GM12878 (cell line): ENCODE results near the gene ZNF836. TPM values are rescaled to one million over a fixed set of nuclear protein-coding genes. Genes with fewer than 3 reads are reported as not detected.

Experiments used
- ATAC-seq: fragments of 200-7000 bp; cut with Tn5 transposase; 3 replicates; pipeline ENCODE4 v1.9.1; 2020; ENCODE audit warnings: mild to moderate bottlenecking, moderate library complexity
- BruUV-seq: library from RNA; stranded (reverse); fragments of 400-500 nt; replicated peaks from 2 replicates; lab custom pipeline; 2021; lab: Mats Ljungman, UMichigan
- CTCF ChIA-PET: fragments of 300-600 bp; sonication (Branson Sonifier 250); formaldehyde crosslinking; extraction: SDS; loops from one replicate; lab custom pipeline; 2021; ENCODE audit warnings: inconsistent platforms; lab: Yijun Ruan, JAX
- POLR2A ChIA-PET: fragments of 350-600 bp; formaldehyde crosslinking; extraction: SDS; loops from one replicate; lab custom pipeline; 2021; ENCODE audit warnings: inconsistent platforms; lab: Charles Lee
- RAD21 ChIA-PET: fragments of 300-600 bp; sonication (Branson Sonifier 250); formaldehyde crosslinking; loops from one replicate; lab custom pipeline; 2023; ENCODE audit warnings: antibody characterized with exemption; ENCODE audit not compliant: unreplicated experiment; lab: Charles Lee
- SMC1A ChIA-PET: fragments of 300-600 bp; sonication (Branson Sonifier 250); formaldehyde crosslinking; loops from one replicate; lab custom pipeline; 2023; ENCODE audit not compliant: unreplicated experiment, uncharacterized antibody; lab: Charles Lee
- DNase-seq: peaks from one replicate; pipeline ENCODE4 v3.0.0-alpha.2; 2011; ENCODE audit warnings: low read depth, low spot score
- FAIRE-seq: peaks from 3 replicates; lab custom pipeline; 2011; peaks lifted over from hg19 to GRCh38; lab: Jason Lieb, UNC
- H2AFZ ChIP-seq: 2 replicates; pipeline ENCODE4 v1.6.0; 2011; ENCODE audit warnings: low read depth, low read length, control low read depth; ENCODE audit not compliant: control insufficient read depth
- H3K27ac ChIP-seq: 2 replicates; pipeline ENCODE4 v1.5.1; 2011; ENCODE audit warnings: control low read depth; ENCODE audit not compliant: control insufficient read depth, insufficient read depth
- H3K27me3 ChIP-seq, 2 experiments: replicated peaks in 1 of 2; 2 replicates each; pipeline versions ENCODE4 v1.6.0 to v1.6.1; 2011; ENCODE audit warnings: low read length in 1 of 2; ENCODE audit not compliant: control insufficient read depth in 2 of 2, insufficient read depth in 2 of 2
- H3K36me3 ChIP-seq, 2 experiments: 2 replicates each; pipeline ENCODE4 v1.5.1; 2011; ENCODE audit warnings: low read length in 1 of 2; ENCODE audit not compliant: control insufficient read depth in 2 of 2, insufficient read depth in 2 of 2
- H3K4me1 ChIP-seq: 2 replicates; pipeline ENCODE4 v1.6.1; 2011; ENCODE audit warnings: mild to moderate bottlenecking, low read length, moderate library complexity, mixed read lengths; ENCODE audit not compliant: control insufficient read depth, insufficient read depth
- H3K4me2 ChIP-seq: 2 replicates; pipeline ENCODE4 v1.6.0; 2011; ENCODE audit warnings: control low read depth; ENCODE audit not compliant: control insufficient read depth, insufficient read depth
- H3K4me3 ChIP-seq: fragments of 200-600 bp; sonication (generic); 2 replicates; pipeline ENCODE4 v1.5.1; 2016
- H3K79me2 ChIP-seq: 2 replicates; pipeline ENCODE4 v1.6.0; 2011; ENCODE audit warnings: low read length; ENCODE audit not compliant: control insufficient read depth, insufficient read depth
- H3K9ac ChIP-seq: 2 replicates; pipeline ENCODE4 v1.8.0; 2011; ENCODE audit warnings: low read length, control low read depth, mixed read lengths; ENCODE audit not compliant: control insufficient read depth, insufficient read depth
- H3K9me3 ChIP-seq: replicated peaks from 3 replicates; pipeline ENCODE4 v1.5.1; 2011; ENCODE audit warnings: mild to moderate bottlenecking, low read length; ENCODE audit not compliant: control insufficient read depth, insufficient read depth
- H4K20me1 ChIP-seq: 2 replicates; pipeline ENCODE4 v1.6.0; 2011; ENCODE audit not compliant: control insufficient read depth, insufficient read depth
- CHD1 ChIP-seq: IDR thresholded peaks from 2 replicates; pipeline ENCODE4 v1.6.1; 2012; ENCODE audit warnings: low read depth, low read length, improper control_type of control experiment
- KAT2A ChIP-seq: conservative IDR thresholded peaks from 2 replicates; pipeline ENCODE4 v1.6.1; 2011; ENCODE audit warnings: low read depth, low read length; ENCODE audit not compliant: control insufficient read depth
- ZBED1 ChIP-seq: IDR thresholded peaks from 2 replicates; pipeline ENCODE4 v1.6.1; 2016; ENCODE audit warnings: borderline replicate concordance
- ZNF217 ChIP-seq: fragments of 450-650 bp; IDR thresholded peaks from 2 replicates; pipeline ENCODE4 v1.6.1; 2017; ENCODE audit warnings: antibody characterized with exemption, mild to moderate bottlenecking
- ZSCAN29 ChIP-seq: fragments of 450-650 bp; IDR thresholded peaks from 2 replicates; pipeline ENCODE4 v1.6.1; 2017; ENCODE audit warnings: mild to moderate bottlenecking, moderate library complexity
- WGBS: methylation state at CpG from one replicate; pipeline ENCODE4 v1.1.6; 2016; ENCODE audit warnings: low lambda C conversion rate; ENCODE audit not compliant: insufficient replicate concordance, insufficient coverage; ENCODE audit errors: missing lambda C conversion rate; 5-methylcytosine and 5-hydroxymethylcytosine counted together
- in situ Hi-C: fragments of 300-500 bp; cut with MboI; formaldehyde crosslinking; loops from 9 replicates; pipeline ENCODE4 v1.14.3; 2018; ENCODE audit warnings: mixed read lengths
- intact Hi-C: fragments of 100-400 bp; cut with micrococcal nuclease; formaldehyde crosslinking; loops from one replicate; pipeline ENCODE4 v1.14.2; 2022; ENCODE audit not compliant: unreplicated experiment
- polyA plus RNA-seq, 11 experiments: library from polyadenylated mRNA; depleted of rRNA in 4 of 11; unstranded in 6 of 11; stranded (reverse) in 5 of 11; fragments of >200 nt; fragmentation: Nextera tagmentation in 4 of 11; fragmentation: Illumina TruSeq in 1 of 11; extraction: Ambion mirVana in 4 of 11; extraction: Trizol in 1 of 11; gene quantifications; 1 replicate in 1 of 11; 2 replicates in 10 of 11; pipeline versions ENCODE4 v1.2.1 to v1.2.3, GENCODE V29; 2011 to 2016; ENCODE audit warnings: inconsistent platforms in 2 of 11, missing spikeins in 2 of 11, low read depth in 1 of 11
- total RNA-seq, 4 experiments: library from RNA; depleted of rRNA in 3 of 4; stranded (reverse); fragments of >200 nt in 3 of 4; fragmentation: Illumina TruSeq in 1 of 4; extraction: Trizol in 1 of 4; gene quantifications; 2 replicates each; pipeline versions ENCODE4 v1.2.1 to v1.2.3, GENCODE V29; 2013 to 2021
- TF ChIP-seq, protein P1 (sequence below): IDR thresholded peaks from 2 replicates; pipeline ENCODE4 v1.6.1; 2012; ENCODE audit warnings: low read length, inconsistent platforms
- TF ChIP-seq, protein P2 (sequence below): fragments of 450-650 bp; IDR thresholded peaks from 2 replicates; pipeline ENCODE4 v1.6.1; 2017; ENCODE audit warnings: mild to moderate bottlenecking, moderate library complexity
- TF ChIP-seq, protein P3 (sequence below): IDR thresholded peaks from 2 replicates; pipeline ENCODE4 v1.6.1; 2011; ENCODE audit warnings: low read depth, low read length, improper control_type of control experiment, borderline replicate concordance
- TF ChIP-seq, protein P4 (sequence below): IDR thresholded peaks from 2 replicates; pipeline ENCODE4 v1.6.1; 2012; ENCODE audit warnings: low read depth, low read length, improper control_type of control experiment

The ZNF836 gene
- total and polyA plus RNA-seq, 10 of the 15 experiments (the other 5 are each of a cell fraction or from before 2014, with no cell fraction given), result 4.5 to 9.2 (median 6.2) TPM

DNA sequence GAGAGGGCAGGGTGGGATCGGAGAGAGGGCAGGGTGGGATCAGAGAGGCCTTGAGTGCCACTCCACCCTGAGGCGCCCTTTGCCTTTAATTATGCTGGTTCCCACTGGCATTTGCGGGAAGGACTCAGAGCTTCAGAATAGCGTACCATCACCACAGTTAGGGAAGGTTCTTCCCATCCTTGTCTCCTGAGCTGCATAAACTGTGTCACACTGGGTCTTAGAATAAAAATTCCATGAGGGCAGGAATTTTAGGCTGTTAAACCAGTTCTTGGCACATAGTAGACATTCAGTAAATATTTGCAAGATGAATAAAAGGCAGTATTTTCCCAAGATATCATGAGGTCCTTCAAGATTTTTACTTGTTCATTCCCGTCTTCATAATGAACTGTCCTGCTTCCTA is 42.8 kb upstream of the ZNF836 start:
- BruUV-seq, result TSS peak; percentile 18
- intact Hi-C loops, result no loop called here
- H3K27me3 ChIP-seq, result no peaks in the 10 kb centered on the region
- no peak overlapping the region for H2AFZ ChIP-seq
- peaks cover 58 to 59% of the 10 kb centered on the region in 2 experiments for H3K36me3 ChIP-seq
- no peaks in the 10 kb centered on the region for H3K4me1 ChIP-seq
- ChIA-PET RAD21 (no interaction called here), POLR2A (no interaction called here), CTCF (no interaction called here), SMC1A (no interaction called here)
- no peak overlapping the region for H3K27ac ChIP-seq
- ATAC-seq, result no peak
- 100% methylated on average over 5 of the region's 5 CpGs for WGBS
- no peak for FAIRE-seq
- in situ Hi-C loops, result no loop called here
- no peaks in the 10 kb centered on the region; the same call in 1 of the 2 replicates for H3K79me2 ChIP-seq
- TF ChIP-seq ZNF217 (no peak), KAT2A (no peak), CHD1 (no peak)
- TF ChIP-seq, protein P1, sequence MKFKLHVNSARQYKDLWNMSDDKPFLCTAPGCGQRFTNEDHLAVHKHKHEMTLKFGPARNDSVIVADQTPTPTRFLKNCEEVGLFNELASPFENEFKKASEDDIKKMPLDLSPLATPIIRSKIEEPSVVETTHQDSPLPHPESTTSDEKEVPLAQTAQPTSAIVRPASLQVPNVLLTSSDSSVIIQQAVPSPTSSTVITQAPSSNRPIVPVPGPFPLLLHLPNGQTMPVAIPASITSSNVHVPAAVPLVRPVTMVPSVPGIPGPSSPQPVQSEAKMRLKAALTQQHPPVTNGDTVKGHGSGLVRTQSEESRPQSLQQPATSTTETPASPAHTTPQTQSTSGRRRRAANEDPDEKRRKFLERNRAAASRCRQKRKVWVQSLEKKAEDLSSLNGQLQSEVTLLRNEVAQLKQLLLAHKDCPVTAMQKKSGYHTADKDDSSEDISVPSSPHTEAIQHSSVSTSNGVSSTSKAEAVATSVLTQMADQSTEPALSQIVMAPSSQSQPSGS, result no peak
- no peak for DNase-seq
- H3K4me2 ChIP-seq, result no peak overlapping the region
- no peaks in the 10 kb centered on the region; the same call in 2 of the 3 replicates for H3K9me3 ChIP-seq
- H3K9ac ChIP-seq, result no peak overlapping the region
- H4K20me1 ChIP-seq, result no peaks in the 10 kb centered on the region
- no peak overlapping the region for H3K4me3 ChIP-seq

DNA sequence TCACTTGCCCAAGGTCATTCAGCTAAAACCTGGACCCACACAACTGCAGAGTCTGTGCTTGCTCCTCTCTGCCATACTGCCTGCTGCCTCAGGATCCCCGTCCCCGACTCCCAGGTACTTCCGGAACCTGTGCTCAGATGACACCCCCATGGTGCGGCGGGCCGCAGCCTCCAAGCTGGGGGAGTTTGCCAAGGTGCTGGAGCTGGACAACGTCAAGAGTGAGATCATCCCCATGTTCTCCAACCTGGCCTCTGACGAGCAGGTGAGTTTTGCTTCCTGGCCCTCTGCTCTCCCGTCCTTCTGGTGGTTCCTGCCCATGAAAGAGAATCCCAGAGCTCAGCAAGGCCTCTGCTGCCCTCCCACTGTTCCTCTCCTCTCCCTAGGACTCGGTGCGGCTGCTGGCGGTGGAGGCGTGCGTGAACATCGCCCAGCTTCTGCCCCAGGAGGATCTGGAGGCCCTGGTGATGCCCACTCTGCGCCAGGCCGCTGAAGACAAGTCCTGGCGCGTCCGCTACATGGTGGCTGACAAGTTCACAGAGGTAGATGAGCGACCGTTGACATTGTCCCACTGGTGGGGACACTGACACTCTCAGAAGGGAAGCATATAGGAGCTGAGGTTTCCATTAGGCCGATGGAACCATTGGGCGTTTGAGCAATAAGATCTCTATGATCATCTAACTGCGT is 41.3 kb upstream of the ZNF836 start:
- H3K27me3 ChIP-seq, result no peaks in the 10 kb centered on the region
- H3K9me3 ChIP-seq, result no peaks in the 10 kb centered on the region; the same call in 2 of the 3 replicates
- no peak overlapping the region for H3K4me2 ChIP-seq
- CTCF ChIA-PET, result interaction anchor here (0.7 kb wide), 1 partner anchor 72 kb away, joined by 3 read pairs; no protein-coding TSS in a partner anchor
- no peak overlapping the region for H3K27ac ChIP-seq
- WGBS, result 98% methylated on average over 25 of the region's 25 CpGs
- FAIRE-seq, result no peak
- BruUV-seq, result no TSS peak
- H3K36me3 ChIP-seq, result peaks cover 54 to 62% of the 10 kb centered on the region in 2 experiments
- no peaks in the 10 kb centered on the region; the same call in 1 of the 2 replicates for H3K79me2 ChIP-seq
- H4K20me1 ChIP-seq, result no peaks in the 10 kb centered on the region
- SMC1A ChIA-PET, result no interaction called here
- no peak for DNase-seq
- intact Hi-C loops, result no loop called here
- POLR2A ChIA-PET, result no interaction called here
- no peak for ATAC-seq
- H3K4me1 ChIP-seq, result no peaks in the 10 kb centered on the region
- H3K4me3 ChIP-seq, result no peak overlapping the region
- in situ Hi-C loops, result no loop called here
- RAD21 ChIA-PET, result no interaction called here
- no peak overlapping the region for H3K9ac ChIP-seq
- no peak overlapping the region for H2AFZ ChIP-seq
- TF ChIP-seq, protein P2, sequence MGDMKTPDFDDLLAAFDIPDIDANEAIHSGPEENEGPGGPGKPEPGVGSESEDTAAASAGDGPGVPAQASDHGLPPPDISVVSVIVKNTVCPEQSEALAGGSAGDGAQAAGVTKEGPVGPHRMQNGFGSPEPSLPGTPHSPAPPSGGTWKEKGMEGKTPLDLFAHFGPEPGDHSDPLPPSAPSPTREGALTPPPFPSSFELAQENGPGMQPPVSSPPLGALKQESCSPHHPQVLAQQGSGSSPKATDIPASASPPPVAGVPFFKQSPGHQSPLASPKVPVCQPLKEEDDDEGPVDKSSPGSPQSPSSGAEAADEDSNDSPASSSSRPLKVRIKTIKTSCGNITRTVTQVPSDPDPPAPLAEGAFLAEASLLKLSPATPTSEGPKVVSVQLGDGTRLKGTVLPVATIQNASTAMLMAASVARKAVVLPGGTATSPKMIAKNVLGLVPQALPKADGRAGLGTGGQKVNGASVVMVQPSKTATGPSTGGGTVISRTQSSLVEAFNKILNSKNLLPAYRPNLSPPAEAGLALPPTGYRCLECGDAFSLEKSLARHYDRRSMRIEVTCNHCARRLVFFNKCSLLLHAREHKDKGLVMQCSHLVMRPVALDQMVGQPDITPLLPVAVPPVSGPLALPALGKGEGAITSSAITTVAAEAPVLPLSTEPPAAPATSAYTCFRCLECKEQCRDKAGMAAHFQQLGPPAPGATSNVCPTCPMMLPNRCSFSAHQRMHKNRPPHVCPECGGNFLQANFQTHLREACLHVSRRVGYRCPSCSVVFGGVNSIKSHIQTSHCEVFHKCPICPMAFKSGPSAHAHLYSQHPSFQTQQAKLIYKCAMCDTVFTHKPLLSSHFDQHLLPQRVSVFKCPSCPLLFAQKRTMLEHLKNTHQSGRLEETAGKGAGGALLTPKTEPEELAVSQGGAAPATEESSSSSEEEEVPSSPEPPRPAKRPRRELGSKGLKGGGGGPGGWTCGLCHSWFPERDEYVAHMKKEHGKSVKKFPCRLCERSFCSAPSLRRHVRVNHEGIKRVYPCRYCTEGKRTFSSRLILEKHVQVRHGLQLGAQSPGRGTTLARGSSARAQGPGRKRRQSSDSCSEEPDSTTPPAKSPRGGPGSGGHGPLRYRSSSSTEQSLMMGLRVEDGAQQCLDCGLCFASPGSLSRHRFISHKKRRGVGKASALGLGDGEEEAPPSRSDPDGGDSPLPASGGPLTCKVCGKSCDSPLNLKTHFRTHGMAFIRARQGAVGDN, result no peak
- TF ChIP-seq, protein P3, sequence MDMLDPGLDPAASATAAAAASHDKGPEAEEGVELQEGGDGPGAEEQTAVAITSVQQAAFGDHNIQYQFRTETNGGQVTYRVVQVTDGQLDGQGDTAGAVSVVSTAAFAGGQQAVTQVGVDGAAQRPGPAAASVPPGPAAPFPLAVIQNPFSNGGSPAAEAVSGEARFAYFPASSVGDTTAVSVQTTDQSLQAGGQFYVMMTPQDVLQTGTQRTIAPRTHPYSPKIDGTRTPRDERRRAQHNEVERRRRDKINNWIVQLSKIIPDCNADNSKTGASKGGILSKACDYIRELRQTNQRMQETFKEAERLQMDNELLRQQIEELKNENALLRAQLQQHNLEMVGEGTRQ, result no peak
- TF ChIP-seq, protein P4, sequence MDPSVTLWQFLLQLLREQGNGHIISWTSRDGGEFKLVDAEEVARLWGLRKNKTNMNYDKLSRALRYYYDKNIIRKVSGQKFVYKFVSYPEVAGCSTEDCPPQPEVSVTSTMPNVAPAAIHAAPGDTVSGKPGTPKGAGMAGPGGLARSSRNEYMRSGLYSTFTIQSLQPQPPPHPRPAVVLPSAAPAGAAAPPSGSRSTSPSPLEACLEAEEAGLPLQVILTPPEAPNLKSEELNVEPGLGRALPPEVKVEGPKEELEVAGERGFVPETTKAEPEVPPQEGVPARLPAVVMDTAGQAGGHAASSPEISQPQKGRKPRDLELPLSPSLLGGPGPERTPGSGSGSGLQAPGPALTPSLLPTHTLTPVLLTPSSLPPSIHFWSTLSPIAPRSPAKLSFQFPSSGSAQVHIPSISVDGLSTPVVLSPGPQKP, result no peak
- TF ChIP-seq ZBED1, result no peak
- TF ChIP-seq ZSCAN29, result no peak
